ENCODE measurements around the gene KCNG2. TPM values are rescaled to one million over a fixed set of nuclear protein-coding genes. Genes with fewer than 3 reads are reported as not detected.
A peak's percentile ranks its signal among the peaks of the same experiment; 100 is the strongest.

KCNG2 gene
- total RNA-seq, 2 donors from 2014 or later, result 1.5 TPM; not detected in 1

DNA sequence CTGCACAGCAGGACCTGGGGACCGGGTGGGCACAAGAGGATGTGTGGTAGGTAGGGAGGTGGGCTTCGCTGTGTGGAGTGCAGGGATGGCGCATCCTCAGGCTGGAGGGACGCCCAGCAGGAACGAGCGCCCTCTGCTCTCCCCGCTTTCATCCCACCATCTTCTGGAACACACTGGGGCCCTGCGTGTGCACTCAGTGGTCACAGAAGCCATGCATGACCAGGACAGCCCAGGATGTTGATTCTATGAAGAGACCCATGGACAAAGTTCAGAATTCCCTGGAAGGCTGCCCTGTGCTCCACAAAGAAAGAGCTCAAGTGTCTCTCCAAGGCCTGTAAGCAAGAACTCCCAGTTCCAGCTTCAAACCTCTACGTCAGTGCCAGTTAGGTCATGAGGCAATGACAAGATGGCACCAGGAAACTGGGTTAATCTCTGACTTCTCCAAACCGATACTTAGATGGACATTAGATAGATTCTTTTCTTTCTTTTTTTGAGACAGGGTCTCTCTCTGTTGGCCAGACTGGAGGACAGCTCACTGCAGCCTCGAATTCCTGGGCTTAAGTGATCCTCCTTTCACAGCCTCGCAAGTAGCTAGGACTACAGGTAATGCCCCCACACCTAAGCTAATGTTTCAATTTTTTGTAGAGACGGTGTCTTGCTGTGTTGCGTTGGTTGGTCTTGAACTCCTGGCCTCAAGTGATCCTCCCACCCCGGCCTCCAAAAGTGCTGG is 150.3 kb downstream of the KCNG2 start:
- TF ChIP-seq, protein P1, sequence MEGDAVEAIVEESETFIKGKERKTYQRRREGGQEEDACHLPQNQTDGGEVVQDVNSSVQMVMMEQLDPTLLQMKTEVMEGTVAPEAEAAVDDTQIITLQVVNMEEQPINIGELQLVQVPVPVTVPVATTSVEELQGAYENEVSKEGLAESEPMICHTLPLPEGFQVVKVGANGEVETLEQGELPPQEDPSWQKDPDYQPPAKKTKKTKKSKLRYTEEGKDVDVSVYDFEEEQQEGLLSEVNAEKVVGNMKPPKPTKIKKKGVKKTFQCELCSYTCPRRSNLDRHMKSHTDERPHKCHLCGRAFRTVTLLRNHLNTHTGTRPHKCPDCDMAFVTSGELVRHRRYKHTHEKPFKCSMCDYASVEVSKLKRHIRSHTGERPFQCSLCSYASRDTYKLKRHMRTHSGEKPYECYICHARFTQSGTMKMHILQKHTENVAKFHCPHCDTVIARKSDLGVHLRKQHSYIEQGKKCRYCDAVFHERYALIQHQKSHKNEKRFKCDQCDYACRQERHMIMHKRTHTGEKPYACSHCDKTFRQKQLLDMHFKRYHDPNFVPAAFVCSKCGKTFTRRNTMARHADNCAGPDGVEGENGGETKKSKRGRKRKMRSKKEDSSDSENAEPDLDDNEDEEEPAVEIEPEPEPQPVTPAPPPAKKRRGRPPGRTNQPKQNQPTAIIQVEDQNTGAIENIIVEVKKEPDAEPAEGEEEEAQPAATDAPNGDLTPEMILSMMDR (IDR thresholded peaks at IDR 0.05), result no peak
- Histone ChIP-seq H3K9me3 (no peaks in the 10 kb centered on the region), H3K27me3 (replicated peaks; ENCODE audit: insufficient read depth) (no peaks in the 10 kb centered on the region), H3K4me3 (no peak overlapping the region), H3K36me3 (no peaks in the 10 kb centered on the region), H3K4me1 (ENCODE audit: control insufficient read depth in 1 of 2, low read depth in 2 of 2) (peaks cover 14 to 46% of the 10 kb centered on the region in 2 donors), H3K27ac (no peak overlapping the region)
- no peak for DNase-seq (ENCODE audit: low spot score)
- no peak for ATAC-seq (ENCODE audit: insufficient number of reproducible peaks, low FRiP score, low read depth)

DNA sequence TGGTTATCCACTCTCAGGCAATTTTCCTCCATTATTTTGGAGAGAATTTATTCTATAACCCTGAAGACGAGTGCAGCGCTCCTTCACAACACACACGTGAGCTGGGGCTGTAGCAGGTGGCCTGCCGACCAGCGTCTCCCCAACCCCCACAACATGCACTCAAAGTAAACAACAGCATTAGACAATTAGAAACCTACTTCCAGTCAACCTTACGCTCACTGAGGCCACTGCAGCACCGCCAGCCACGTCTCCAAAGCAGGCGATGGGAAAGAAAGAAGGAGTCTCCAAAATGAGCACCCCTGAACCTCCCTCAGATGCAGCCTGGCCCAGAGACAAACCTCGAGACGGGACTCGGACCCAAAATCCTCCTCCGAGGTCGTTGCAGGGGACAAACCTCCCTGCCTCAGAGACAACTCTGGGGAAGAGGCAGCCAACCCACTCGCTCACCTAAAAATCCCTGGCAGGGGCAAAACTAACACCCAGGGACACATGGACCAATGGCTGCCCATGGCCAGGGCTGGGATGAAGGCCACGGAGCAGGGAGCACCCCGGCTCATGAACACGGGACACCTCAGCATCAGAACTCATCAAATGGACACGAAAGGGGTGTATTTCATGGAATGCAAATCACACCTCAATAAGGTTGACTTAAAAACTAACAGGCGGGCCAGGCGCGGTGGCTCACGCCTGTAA is 151.1 kb downstream of the KCNG2 start:
- Histone ChIP-seq H3K4me3 (peak overlapping the region; percentile 97), H3K4me1 (ENCODE audit: control insufficient read depth in 1 of 2, low read depth in 2 of 2) (peaks cover 14 to 46% of the 10 kb centered on the region in 2 donors), H3K27ac (no peak overlapping the region)

More for the DNA sequence above, 151.1 kb downstream of the KCNG2 start:
- TF ChIP-seq, protein P1 (IDR thresholded peaks at IDR 0.05), result no peak
- DNase-seq (ENCODE audit: low spot score), result no peak
- Histone ChIP-seq H3K27me3 (replicated peaks; ENCODE audit: insufficient read depth) (no peaks in the 10 kb centered on the region), H3K36me3 (no peaks in the 10 kb centered on the region), H3K9me3 (no peaks in the 10 kb centered on the region)
- no peak for ATAC-seq (ENCODE audit: insufficient number of reproducible peaks, low FRiP score, low read depth)

Other genes starting within 250 kb of the KCNG2 start
- 10 to 100 TPM; 25.0 to 28.0 TPM for gene CTDP1, start 118.1 kb upstream of the KCNG2 start, total RNA-seq
- gene SLC66A2, start 153.7 kb downstream of the KCNG2 start, total RNA-seq, result 10 to 100 TPM; 39.1 to 51.2 TPM
- gene HSBP1L1, start 166.7 kb downstream of the KCNG2 start, total RNA-seq, result 10 to 100 TPM in 1 of 2 donors, 1 to 10 TPM in 1; 8.5 to 11.6 TPM
- 10 to 100 TPM; 12.0 to 31.5 TPM for gene TXNL4A, start 190.6 kb downstream of the KCNG2 start, total RNA-seq
- gene RBFA, start 236.5 kb downstream of the KCNG2 start, total RNA-seq, result 10 to 100 TPM; 21.7 to 37.5 TPM

Measured in thoracic aorta (tissue), 2 donors.